Epithelial cell of esophagus (primary cell): ENCODE measurements around the gene FBXO5.

Experiments used
- DNase-seq: peaks from one replicate; pipeline ENCODE4 v3.0.0; 2010; ENCODE audit warnings: low read depth
- H3K4me3 ChIP-seq: 2 replicates; pipeline ENCODE4 v1.5.1; 2011; ENCODE audit warnings: mild to moderate bottlenecking, low read length, control low read depth
- CTCF ChIP-seq: IDR thresholded peaks from 2 replicates; pipeline ENCODE4 v1.5.1; 2011; ENCODE audit warnings: low read depth, mild to moderate bottlenecking, low read length, control low read depth, inconsistent platforms; ENCODE audit not compliant: insufficient read depth; ENCODE audit errors: missing control alignments

FBXO5 gene

DNA sequence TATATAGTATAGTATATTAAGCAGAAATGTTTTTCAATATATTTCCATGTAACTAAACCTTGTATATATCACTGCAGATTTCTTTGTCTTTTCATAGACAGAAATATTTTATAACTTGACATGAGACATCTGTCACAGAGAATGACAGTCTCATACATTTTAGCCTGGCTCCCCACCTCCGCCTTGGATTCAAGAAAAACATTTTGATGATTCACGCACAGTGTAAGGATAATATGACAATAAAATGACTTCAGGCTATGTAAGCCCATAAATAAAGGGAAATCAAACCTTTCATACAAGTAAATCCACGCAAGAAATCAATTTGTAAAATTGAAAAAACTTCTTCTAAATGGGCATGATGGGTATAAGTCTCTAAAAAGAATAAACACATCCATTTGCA is 36.4 kb downstream of the FBXO5 start:
- no peak for TF ChIP-seq CTCF
- H3K4me3 ChIP-seq: no peak overlapping the region
- DNase-seq: no peak

GRCh38 chr6:152943260-152943897 is 39.5 kb downstream of the FBXO5 start:
- H3K4me3 ChIP-seq: no peak overlapping the region
- TF ChIP-seq CTCF: no peak
- DNase-seq: peak; percentile 95

- H3K4me3 ChIP-seq: no peak overlapping the region
- no peak for TF ChIP-seq CTCF
- DNase-seq: no peak
Measured at GRCh38 chr6:152942319-152942869, 40.4 kb downstream of the FBXO5 start.

- no peak overlapping the region for H3K4me3 ChIP-seq
- TF ChIP-seq CTCF: no peak
- DNase-seq: no peak
Measured at GRCh38 chr6:152941746-152942145, 41.1 kb downstream of the FBXO5 start.

GRCh38 chr6:152932865-152933264 is 50.0 kb downstream of the FBXO5 start:
- no peak for DNase-seq
- no peak for TF ChIP-seq CTCF
- H3K4me3 ChIP-seq: no peak overlapping the region

- TF ChIP-seq CTCF: no peak
- H3K4me3 ChIP-seq: no peak overlapping the region
- DNase-seq: no peak
Measured at GRCh38 chr6:152922706-152923105, 60.1 kb downstream of the FBXO5 start.
